Activated CD4-positive, alpha-beta T cell treated with anti-CD3 and anti-CD28 coated beads, Interleukin-2, amount 50 U/mL, for 4 hours (primary cell): ENCODE data around the gene PTGR3.

Source experiments
- DNase-seq, 2 experiments: peaks; one replicate each; pipeline ENCODE4 v3.0.0-alpha.2; 2020

PTGR3 gene

GRCh38 chr18:75234901-75235300, 26.0 kb upstream of the PTGR3 start:
- no peak for DNase-seq

GRCh38 chr18:75231053-75231406, 22.1 kb upstream of the PTGR3 start:
- DNase-seq, result no peak

GRCh38 chr18:75230163-75231052, 21.5 kb upstream of the PTGR3 start:
- DNase-seq, result no peak

- no peak for DNase-seq
Measured at GRCh38 chr18:75229437-75229836, 20.5 kb upstream of the PTGR3 start.

GRCh38 chr18:75228967-75229366, 20.0 kb upstream of the PTGR3 start:
- no peak for DNase-seq

GRCh38 chr18:75227535-75228296, 18.8 kb upstream of the PTGR3 start:
- no peak for DNase-seq

- no peak for DNase-seq
Measured at GRCh38 chr18:75226956-75227316, 18.0 kb upstream of the PTGR3 start.

- no peak for DNase-seq
Measured at GRCh38 chr18:75226286-75226955, 17.5 kb upstream of the PTGR3 start.

GRCh38 chr18:75223687-75224347, 14.9 kb upstream of the PTGR3 start:
- DNase-seq, result no peak

GRCh38 chr18:75222407-75222806, 13.5 kb upstream of the PTGR3 start:
- no peak for DNase-seq

- no peak for DNase-seq
Measured at GRCh38 chr18:75221897-75222296, 13.0 kb upstream of the PTGR3 start.

GRCh38 chr18:75221397-75221796, 12.5 kb upstream of the PTGR3 start:
- DNase-seq, result no peak

- DNase-seq, result no peak
Measured at GRCh38 chr18:75220551-75221355, 11.8 kb upstream of the PTGR3 start.

GRCh38 chr18:75219745-75220375, 10.9 kb upstream of the PTGR3 start:
- DNase-seq, result no peak

- DNase-seq, result no peak
Measured at GRCh38 chr18:75218065-75218923, 9.4 kb upstream of the PTGR3 start.

- DNase-seq, result no peak
Measured at GRCh38 chr18:75216911-75217689, 8.2 kb upstream of the PTGR3 start.

- DNase-seq, result no peak
Measured at GRCh38 chr18:75216212-75216910, 7.4 kb upstream of the PTGR3 start.

- DNase-seq, result no peak
Measured at GRCh38 chr18:75215663-75216062, 6.7 kb upstream of the PTGR3 start.
